ENCODE results near the gene DCTN1.

DCTN1 gene

GRCh38 chr2:74321737-74322136 is 58.4 kb downstream of the DCTN1 start:
- DNase-seq (ENCODE audit: low read depth): no peak

GRCh38 chr2:74317701-74318100 is 62.4 kb downstream of the DCTN1 start:
- no peak for DNase-seq (ENCODE audit: low read depth)

GRCh38 chr2:74316627-74317295 is 63.4 kb downstream of the DCTN1 start:
- no peak for DNase-seq (ENCODE audit: low read depth)

GRCh38 chr2:74314107-74314506 is 66.0 kb downstream of the DCTN1 start:
- DNase-seq (ENCODE audit: low read depth): no peak

- no peak for DNase-seq (ENCODE audit: low read depth)
These were observed 66.6 kb downstream of the DCTN1 start for GRCh38 chr2:74313497-74313896.

- DNase-seq (ENCODE audit: low read depth): no peak
These were observed 67.2 kb downstream of the DCTN1 start for GRCh38 chr2:74312913-74313312.

Data from activated T-cell treated with anti-CD3 and anti-CD28 coated beads for 48 hours (primary cell).